ENCODE data around the gene ROBO1.

GRCh38 chr3:78926523-78926922 lies 841.3 kb downstream of the ROBO1 start:
- TF ChIP-seq CTCF (IDR thresholded peaks at IDR 0.05): no peak
- no peak for TF ChIP-seq EZH2 (IDR thresholded peaks at IDR 0.05; ENCODE audit: borderline replicate concordance, insufficient read depth, low read depth, low read length, poor library complexity, severe bottlenecking)

Measured in B cell (primary cell).